Pancreas (tissue), 10 donors: Measurements from ENCODE around the gene NDUFV2. TPM values are rescaled to one million over a fixed set of nuclear protein-coding genes. Genes with fewer than 3 reads are reported as not detected.
A peak's percentile ranks its signal among the peaks of the same experiment; 100 is the strongest.

ENCODE experiments used
- ATAC-seq, 4 donors: fragments of 200-7000 bp; cut with Tn5 transposase; one replicate each; pipeline versions ENCODE4 v1.8.0 to v1.9.1; 2020; ENCODE audit warnings: mild to moderate bottlenecking in 4 of 4, moderate library complexity in 4 of 4
- DNase-seq, 6 donors: peaks; one replicate each; pipeline ENCODE4 v3.0.0-alpha.2; 2020
- FAIRE-seq: peaks from 2 replicates; lab custom pipeline; 2012; peaks lifted over from hg19 to GRCh38; lab: Jason Lieb, UNC
- H3K27ac ChIP-seq, 4 donors: fragments of 200-600 bp; sonication (generic); 1 replicate in 3 of 4; 2 replicates in 1 of 4; pipeline versions ENCODE4 v1.5.0 to v1.8.0; 2020
- H3K27me3 ChIP-seq, 4 donors: fragments of 200-600 bp; one replicate each; pipeline ENCODE4 v1.8.0; 2021
- H3K36me3 ChIP-seq, 3 donors: fragments of 200-600 bp; sonication (generic) in 1 of 3; one replicate each; pipeline versions ENCODE4 v1.5.0 to v1.8.0; 2020 to 2021
- H3K4me1 ChIP-seq, 3 donors: fragments of 200-600 bp; one replicate each; pipeline ENCODE4 v1.8.0; 2021
- H3K4me3 ChIP-seq, 4 donors: fragments of 200-600 bp; sonication (generic) in 2 of 4; one replicate each; pipeline versions ENCODE4 v1.5.0 to v1.8.0; 2020 to 2021
- H3K9me3 ChIP-seq, 4 donors: fragments of 200-600 bp; one replicate each; pipeline ENCODE4 v1.8.0; 2021
- CTCF ChIP-seq, 4 donors: fragments of 200-600 bp; sonication (generic) in 3 of 4; IDR thresholded peaks; one replicate each; pipeline versions ENCODE4 v1.5.0 to v1.8.0; 2021; ENCODE audit warnings: antibody characterized with exemption in 4 of 4
- WGBS, 2 donors: extraction: QIAGEN DNeasy Blood & Tissue Kit; methylation state at CpG; one replicate each; pipeline ENCODE4 v1.1.7; 2013; 5-methylcytosine and 5-hydroxymethylcytosine counted together
- intact Hi-C, 3 donors: fragments of 100-400 bp; cut with DNase I; formaldehyde crosslinking; loops; one replicate each; pipeline versions ENCODE4 v1.11.1 to v1.14.2; 2022
- polyA plus RNA-seq, 2 donors: library from polyadenylated mRNA; stranded (reverse); fragments of 200-250 nt; gene quantifications; one replicate each; pipeline ENCODE4 v1.2.3, GENCODE V29; 2013
- total RNA-seq, 6 donors: library from RNA; stranded (reverse); fragmentation: NEBNext Ultra II Directional in 4 of 6; extraction: Animal tissue kit (Norgen Biotek cat#: 25700) in 4 of 6; gene quantifications; one replicate each; pipeline versions ENCODE4 v1.2.1 to v1.2.4, GENCODE V29; 2021 to 2023
- donor health status: healthy with polysubstance abuse.
- donor health status: DM: no; HTN: no; CAD: no; lungs with moderate emphysema.
- donor health status: DM: no; HTN: no; CAD: no.
- donor health status: control.
- donor health status: control.
- donor health status: Bipolar disorder and iron deficiency.
- donor health status: DM: yes; HTN: yes; CAD: no.
- donor health status: DM: no; HTN: no; CAD: no.
- donor health status: DM: no; HTN: no; CAD: no.
- donor health status: DM: yes; HTN: yes; CAD: no.

The NDUFV2 gene
- total RNA-seq (10 to 100 TPM; 48.1 to 64.1 (median 60.7) TPM), polyA plus RNA-seq (100 to 1,000 TPM; 101 to 115 TPM)

GRCh38 chr18:9102508-9103375 lies at the start of gene NDUFV2:
Gene NDUFV2, plus strand, starts transcription at chr18:9102699. Its CDS starts 45 bp downstream, at chr18:9102744.
- Histone ChIP-seq H3K27ac (peak within 1 kb of the TSS; percentile 82 to 98 (median 89)), H3K4me1 (peaks cover 25 to 44% (median 32%) of the 10 kb centered on the region in 3 donors), H3K4me3 (peak within 1 kb of the TSS; percentile 41 to 68 (median 54)), H3K9me3 (no peaks in the 10 kb centered on the region), H3K36me3 (no peaks in the 10 kb centered on the region), H3K27me3 (no peaks in the 10 kb centered on the region)
- intact Hi-C loops, result no loop called here
- peak; percentile 94 to 98 (median 96) for ATAC-seq
- no peak for FAIRE-seq
- 2 to 6% methylated on average over 51 to 64 of the region's 64 CpGs for WGBS, 2 donors
- no peak for TF ChIP-seq CTCF (IDR thresholded peaks at IDR 0.05)
- peak; percentile 95 to 99 (median 97) for DNase-seq

- H3K9me3 ChIP-seq, result no peaks in the 10 kb centered on the region
- no peak overlapping the region for H3K4me3 ChIP-seq
- no peaks in the 10 kb centered on the region for H3K27me3 ChIP-seq
- no peak for DNase-seq
- H3K4me1 ChIP-seq, result peaks cover 0 to 6% (median 3%) of the 10 kb centered on the region in 3 donors
- H3K36me3 ChIP-seq, result no peaks in the 10 kb centered on the region
- intact Hi-C loops, result no loop called here
- H3K27ac ChIP-seq, result no peak overlapping the region
- WGBS, 2 donors, result 85 to 93% methylated on average over 1 of the region's 1 CpG
- FAIRE-seq, result no peak
- no peak for ATAC-seq
- no peak for TF ChIP-seq CTCF (IDR thresholded peaks at IDR 0.05)
Observed at GRCh38 chr18:9053814-9054213, 48.7 kb upstream of the NDUFV2 start.

GRCh38 chr18:9055185-9055584 lies 47.3 kb upstream of the NDUFV2 start:
- FAIRE-seq (peak; percentile 73), ATAC-seq (peak; percentile 71 to 91 (median 76)), DNase-seq (no peak)
- intact Hi-C loops, result no loop called here
- no peak for TF ChIP-seq CTCF (IDR thresholded peaks at IDR 0.05)
- Histone ChIP-seq H3K27ac (no peak overlapping the region), H3K4me3 (no peak overlapping the region), H3K4me1 (peaks cover 0 to 6% (median 3%) of the 10 kb centered on the region in 3 donors), H3K9me3 (no peaks in the 10 kb centered on the region), H3K27me3 (no peaks in the 10 kb centered on the region), H3K36me3 (no peaks in the 10 kb centered on the region)
- 0 to 2% methylated on average over 1 of the region's 1 CpG for WGBS, 2 donors

DNA sequence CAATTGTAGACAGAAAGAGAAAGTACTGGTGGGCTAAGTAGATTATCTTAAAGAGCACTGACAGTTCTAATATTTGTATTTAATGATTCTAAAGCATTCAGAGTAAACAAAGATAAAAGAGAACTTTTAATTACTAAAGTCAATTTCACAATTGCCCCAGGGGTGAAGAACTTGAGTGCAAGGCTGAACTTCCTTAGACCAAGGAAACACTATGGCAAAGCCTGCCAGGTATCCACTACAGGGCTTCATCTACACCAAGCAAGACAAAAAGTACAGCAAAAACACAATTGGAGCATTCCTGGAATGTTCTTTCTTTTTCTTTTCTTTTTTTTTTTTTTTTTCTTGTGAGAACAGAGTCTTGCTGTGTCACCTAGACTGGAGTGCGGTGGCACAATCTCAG lies 46.9 kb upstream of the NDUFV2 start:
- 100% methylated on average over 1 of the region's 1 CpG for WGBS, 2 donors

More for the DNA sequence above, 46.9 kb upstream of the NDUFV2 start:
- H3K9me3 ChIP-seq, result no peaks in the 10 kb centered on the region
- no peak for DNase-seq
- intact Hi-C loops, result no loop called here
- H3K4me3 ChIP-seq, result no peak overlapping the region
- no peak for FAIRE-seq
- no peaks in the 10 kb centered on the region for H3K36me3 ChIP-seq
- H3K27me3 ChIP-seq, result no peaks in the 10 kb centered on the region
- no peak for TF ChIP-seq CTCF (IDR thresholded peaks at IDR 0.05)
- no peak overlapping the region for H3K27ac ChIP-seq
- H3K4me1 ChIP-seq, result peaks cover 0 to 6% (median 3%) of the 10 kb centered on the region in 3 donors
- ATAC-seq, result peak in 1 of 4 donors; percentile 25
